ENCODE results near the gene AUTS2.

Gene AUTS2

GRCh38 chr7:69912141-69912540, 313.9 kb downstream of the AUTS2 start:
- no peak for DNase-seq

- DNase-seq: no peak
Observed at GRCh38 chr7:69912846-69913245, 314.6 kb downstream of the AUTS2 start.

- DNase-seq: no peak
Observed at GRCh38 chr7:69919426-69920111, 321.3 kb downstream of the AUTS2 start.

- no peak for DNase-seq
Observed at GRCh38 chr7:69920797-69921196, 322.5 kb downstream of the AUTS2 start.

GRCh38 chr7:69922026-69922803, 323.9 kb downstream of the AUTS2 start:
- DNase-seq: no peak

GRCh38 chr7:69927461-69927860, 329.2 kb downstream of the AUTS2 start:
- no peak for DNase-seq

GRCh38 chr7:69928621-69929020, 330.3 kb downstream of the AUTS2 start:
- no peak for DNase-seq

GRCh38 chr7:69929622-69930021, 331.3 kb downstream of the AUTS2 start:
- DNase-seq: no peak

- peak in 1 of 2 donors; percentile 12 for DNase-seq
Observed at GRCh38 chr7:69932034-69932628, 333.9 kb downstream of the AUTS2 start.

- DNase-seq: no peak
Observed at GRCh38 chr7:69934144-69934903, 336.0 kb downstream of the AUTS2 start.

GRCh38 chr7:69935107-69935506, 336.8 kb downstream of the AUTS2 start:
- DNase-seq: no peak

- DNase-seq: no peak
Observed at GRCh38 chr7:69937097-69937496, 338.8 kb downstream of the AUTS2 start.

GRCh38 chr7:69939317-69939716, 341.0 kb downstream of the AUTS2 start:
- DNase-seq: no peak

GRCh38 chr7:69941077-69941651, 342.9 kb downstream of the AUTS2 start:
- DNase-seq: no peak

GRCh38 chr7:69942573-69942972, 344.3 kb downstream of the AUTS2 start:
- DNase-seq: no peak

- no peak for DNase-seq
Observed at GRCh38 chr7:69946901-69947300, 348.6 kb downstream of the AUTS2 start.

- no peak for DNase-seq
Observed at GRCh38 chr7:69947998-69948397, 349.7 kb downstream of the AUTS2 start.

GRCh38 chr7:69949122-69949521, 350.8 kb downstream of the AUTS2 start:
- DNase-seq: no peak

- DNase-seq: no peak
Observed at GRCh38 chr7:69951458-69951857, 353.2 kb downstream of the AUTS2 start.

- no peak for DNase-seq
Observed at GRCh38 chr7:69953136-69954067, 355.1 kb downstream of the AUTS2 start.

GRCh38 chr7:69956541-69956940, 358.3 kb downstream of the AUTS2 start:
- DNase-seq: no peak

GRCh38 chr7:69957661-69958060, 359.4 kb downstream of the AUTS2 start:
- DNase-seq: no peak

Data from inflammatory macrophage treated with lipopolysaccharide for 1 hour (primary cell).